ENCODE results near the gene NDUFA5. TPM values are rescaled to one million over a fixed set of nuclear protein-coding genes. Genes with fewer than 3 reads are reported as not detected.
"Not testable (repeated sequence)": the region's sequence is repeated elsewhere in the genome, so short reads cannot be mapped to it uniquely, and the experiment has no call there.

Gene NDUFA5
- total and polyA plus RNA-seq, 12 donors = 123 to 491 (median 281) TPM

GRCh38 chr7:123552641-123553040, 5.0 kb downstream of the NDUFA5 start:
- TF ChIP-seq, protein P1, sequence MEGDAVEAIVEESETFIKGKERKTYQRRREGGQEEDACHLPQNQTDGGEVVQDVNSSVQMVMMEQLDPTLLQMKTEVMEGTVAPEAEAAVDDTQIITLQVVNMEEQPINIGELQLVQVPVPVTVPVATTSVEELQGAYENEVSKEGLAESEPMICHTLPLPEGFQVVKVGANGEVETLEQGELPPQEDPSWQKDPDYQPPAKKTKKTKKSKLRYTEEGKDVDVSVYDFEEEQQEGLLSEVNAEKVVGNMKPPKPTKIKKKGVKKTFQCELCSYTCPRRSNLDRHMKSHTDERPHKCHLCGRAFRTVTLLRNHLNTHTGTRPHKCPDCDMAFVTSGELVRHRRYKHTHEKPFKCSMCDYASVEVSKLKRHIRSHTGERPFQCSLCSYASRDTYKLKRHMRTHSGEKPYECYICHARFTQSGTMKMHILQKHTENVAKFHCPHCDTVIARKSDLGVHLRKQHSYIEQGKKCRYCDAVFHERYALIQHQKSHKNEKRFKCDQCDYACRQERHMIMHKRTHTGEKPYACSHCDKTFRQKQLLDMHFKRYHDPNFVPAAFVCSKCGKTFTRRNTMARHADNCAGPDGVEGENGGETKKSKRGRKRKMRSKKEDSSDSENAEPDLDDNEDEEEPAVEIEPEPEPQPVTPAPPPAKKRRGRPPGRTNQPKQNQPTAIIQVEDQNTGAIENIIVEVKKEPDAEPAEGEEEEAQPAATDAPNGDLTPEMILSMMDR (IDR thresholded peaks at IDR 0.05) = no peak
- 73 to 82% methylated on average over 2 of the region's 2 CpGs for WGBS, 2 donors
- peak overlapping the region in 2 of 10 donors; percentile 7 to 47 for H3K27ac ChIP-seq

DNA sequence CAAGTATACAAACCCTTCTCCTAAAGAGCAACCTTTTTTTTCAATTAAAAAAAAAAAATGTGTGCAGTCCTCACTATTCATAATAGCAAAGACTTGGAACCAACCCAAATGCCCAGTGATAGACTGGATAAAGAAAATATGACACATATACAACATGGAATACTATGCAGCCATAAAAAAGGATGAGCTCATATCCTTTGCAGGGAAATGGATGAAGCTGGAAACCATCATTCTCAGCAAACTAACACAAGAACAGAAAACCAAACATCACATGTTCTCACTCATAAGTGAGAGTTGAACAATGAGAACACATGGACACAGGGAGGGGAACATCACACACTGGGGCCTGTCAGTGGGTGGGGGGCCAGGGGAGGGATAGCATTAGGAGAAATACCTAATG, 5.5 kb downstream of the NDUFA5 start:
- H3K27me3 ChIP-seq, H3K9me3 ChIP-seq, ATAC-seq, H3K4me3 ChIP-seq, DNase-seq: not testable (repeated sequence)
- intact Hi-C loops (cut with DNase I) = loop anchor here in 2 of 10 donors (10.0 kb wide), 2 partner anchors 153 to 193 kb away; partner anchors contain the start of gene WASL (in 1 of the 2)
- H3K36me3 ChIP-seq = peaks cover 0 to 75% (median 13%) of the 10 kb centered on the region in 9 donors
- H3K4me1 ChIP-seq = peaks cover 3 to 78% (median 46%) of the 10 kb centered on the region in 9 donors
- H3K27ac ChIP-seq = peak overlapping the region in 1 of 10 donors; percentile 47

More at GRCh38 chr7:123552641-123553040, 5.0 kb downstream of the NDUFA5 start:
- Histone ChIP-seq H3K36me3 (peaks cover 0 to 69% (median 13%) of the 10 kb centered on the region in 9 donors), H3K4me1 (peaks cover 3 to 74% (median 46%) of the 10 kb centered on the region in 9 donors), H3K9me3 (peaks cover 0 to 3% (median 0%) of the 10 kb centered on the region in 11 donors), H3K4me3 (no peak overlapping the region), H3K27me3 (no peaks in the 10 kb centered on the region)
- intact Hi-C loops (cut with DNase I) = loop anchor here in 2 of 10 donors (10.0 kb wide), 2 partner anchors 152 to 192 kb away; partner anchors contain the start of gene WASL (in 1 of the 2)
- DNase-seq (no peak), ATAC-seq (peak in 3 of 8 donors; percentile 14 to 64 (median 56))

DNA sequence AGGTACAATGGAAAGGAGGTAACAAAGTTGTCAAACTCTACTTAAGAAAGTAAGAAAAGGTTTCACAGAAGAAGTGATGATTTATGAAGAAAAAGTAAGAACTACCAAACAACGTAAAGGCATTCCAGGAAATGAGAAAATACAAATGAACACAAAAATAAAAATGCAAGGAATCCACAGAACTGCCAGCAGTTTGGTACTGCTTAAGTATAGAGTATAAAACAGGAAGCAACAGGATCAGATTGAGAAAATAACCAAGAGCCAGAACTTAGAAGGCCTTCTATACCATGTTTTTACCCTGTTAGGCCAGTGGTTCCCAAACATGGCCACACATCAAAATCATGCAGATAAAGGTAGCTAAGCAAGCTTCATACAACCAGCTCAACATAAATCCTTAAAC, 9.2 kb downstream of the NDUFA5 start:
- DNase-seq = no peak
- Histone ChIP-seq H3K4me1 (peaks cover 0 to 51% (median 10%) of the 10 kb centered on the region in 9 donors), H3K9me3 (peaks cover 0 to 3% (median 0%) of the 10 kb centered on the region in 11 donors), H3K36me3 (peaks cover 0 to 79% (median 18%) of the 10 kb centered on the region in 9 donors), H3K4me3 (no peak overlapping the region), H3K27me3 (no peaks in the 10 kb centered on the region), H3K27ac (no peak overlapping the region)
- WGBS, 2 donors = 87 to 89% methylated on average over 1 of the region's 1 CpG
- no peak for ATAC-seq
- intact Hi-C loops (cut with DNase I) = no loop called here
- TF ChIP-seq, protein P1 (IDR thresholded peaks at IDR 0.05) = no peak

DNA sequence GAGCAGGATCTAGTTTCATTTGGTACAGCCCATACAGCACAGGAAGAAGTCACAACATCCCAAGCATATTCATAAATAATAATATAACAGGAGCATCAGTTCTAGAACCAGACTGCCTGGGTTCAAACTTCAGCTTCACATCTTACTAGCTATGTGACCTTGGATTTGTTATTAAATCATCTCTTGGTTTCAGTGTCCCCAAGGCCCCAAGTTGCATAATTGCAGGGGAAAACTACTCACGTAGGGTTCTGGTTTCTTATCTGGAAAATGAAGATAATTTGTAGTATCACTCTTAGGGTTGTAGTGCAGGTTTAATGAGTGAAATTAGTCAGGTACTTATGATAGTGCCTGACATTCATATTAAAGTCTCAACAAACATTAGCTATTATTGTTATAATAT, 17.7 kb downstream of the NDUFA5 start:
- no peak for DNase-seq
- intact Hi-C loops (cut with DNase I) = loop anchor here in 5 of 10 donors (5.0 to 10.0 kb wide), 2 partner anchors 48 to 655 kb away; partner anchors contain the start of gene CADPS2 (in 1 of the 5)
- 21 to 28% methylated on average over 1 of the region's 1 CpG for WGBS, 2 donors
- Histone ChIP-seq H3K4me3 (no peak overlapping the region), H3K27me3 (no peaks in the 10 kb centered on the region), H3K27ac (no peak overlapping the region), H3K9me3 (no peaks in the 10 kb centered on the region), H3K36me3 (peaks cover 0 to 58% (median under 1%) of the 10 kb centered on the region in 9 donors), H3K4me1 (peaks cover 0 to 12% (median 5%) of the 10 kb centered on the region in 9 donors)
- TF ChIP-seq, protein P1 (IDR thresholded peaks at IDR 0.05) = no peak
- no peak for ATAC-seq

- Histone ChIP-seq H3K9me3 (no peaks in the 10 kb centered on the region), H3K4me3 (no peak overlapping the region), H3K27me3 (peaks cover 0 to 5% (median 0%) of the 10 kb centered on the region in 7 donors), H3K4me1 (peaks cover 0 to 16% (median 8%) of the 10 kb centered on the region in 9 donors), H3K36me3 (peaks cover 0 to 50% (median 0%) of the 10 kb centered on the region in 9 donors), H3K27ac (no peak overlapping the region)
- DNase-seq (no peak), ATAC-seq (no peak)
- TF ChIP-seq, protein P1 (IDR thresholded peaks at IDR 0.05) = no peak
- WGBS, 2 donors = 94 to 97% methylated on average over 1 of the region's 1 CpG
- intact Hi-C loops (cut with DNase I) = loop anchor here in 5 of 10 donors (5.0 to 10.0 kb wide), 2 partner anchors 47 to 654 kb away; partner anchors contain the start of gene CADPS2 (in 1 of the 5)
Measured at GRCh38 chr7:123538897-123539296, 18.7 kb downstream of the NDUFA5 start.

All from heart right ventricle (tissue), 16 donors.